Endometrial microvascular endothelial cells (primary cell): ENCODE measurements around the gene CHCHD5. TPM values are rescaled to one million over a fixed set of nuclear protein-coding genes. Genes with fewer than 3 reads are reported as not detected.
"Not testable (repeated sequence)": the region's sequence is repeated elsewhere in the genome, so short reads cannot be mapped to it uniquely, and the experiment has no call there.

ENCODE experiments used
- in situ Hi-C: cut with HindIII; loops from 2 replicates; pipeline ENCODE4 v1.10.0; 2017; ENCODE audit warnings: low sequenced_read_pairs, low pct_unique_long_range_greater_than_20kb; ENCODE audit errors: inconsistent ontology term
- total RNA-seq: library from RNA; depleted of rRNA; stranded (reverse); fragments of >200 nt; gene quantifications from one replicate; pipeline ENCODE4 v1.2.3, GENCODE V29; 2015; ENCODE audit errors: inconsistent ontology term

The CHCHD5 gene
- total RNA-seq, 1 donor from 2014 or later = 9.8 TPM

DNA sequence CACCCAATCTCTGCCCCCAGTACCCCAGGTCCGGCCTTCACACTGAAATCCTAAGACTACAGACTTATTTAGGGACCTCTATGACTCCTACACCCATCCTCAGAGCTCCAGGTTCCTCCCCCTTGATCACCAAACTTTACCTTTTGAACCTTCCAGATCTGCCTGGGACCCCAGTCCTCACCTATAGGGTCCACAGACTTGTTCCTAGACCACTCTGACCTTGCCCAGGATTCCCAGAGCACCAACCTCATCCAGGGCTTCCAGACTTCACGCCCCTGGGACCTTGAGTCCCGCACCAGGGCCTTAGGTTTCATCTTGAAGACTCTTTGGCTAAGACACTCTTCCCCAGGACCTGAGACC, 462 bp downstream of the CHCHD5 start:
- in situ Hi-C loops = no loop called here

DNA sequence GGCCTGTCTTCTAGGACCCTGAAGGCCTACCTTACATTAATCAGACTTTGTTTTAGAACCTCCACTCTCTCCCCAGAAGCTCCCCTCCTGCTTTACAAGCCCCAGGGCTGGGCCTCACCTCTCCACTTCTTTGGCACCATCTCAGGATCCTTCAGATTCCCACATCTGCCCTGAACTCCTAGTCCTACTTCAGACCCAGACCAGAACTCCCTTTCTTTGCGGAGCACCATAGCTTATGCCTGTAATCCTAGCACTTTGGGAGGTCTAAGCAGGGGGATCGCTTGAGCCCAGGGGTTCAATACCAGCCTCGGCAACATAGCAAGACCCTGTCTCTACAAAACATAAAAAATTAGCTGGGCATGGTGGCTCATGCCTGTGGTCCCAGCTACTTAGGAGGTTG, 991 bp downstream of the CHCHD5 start:
- in situ Hi-C loops = no loop called here

DNA sequence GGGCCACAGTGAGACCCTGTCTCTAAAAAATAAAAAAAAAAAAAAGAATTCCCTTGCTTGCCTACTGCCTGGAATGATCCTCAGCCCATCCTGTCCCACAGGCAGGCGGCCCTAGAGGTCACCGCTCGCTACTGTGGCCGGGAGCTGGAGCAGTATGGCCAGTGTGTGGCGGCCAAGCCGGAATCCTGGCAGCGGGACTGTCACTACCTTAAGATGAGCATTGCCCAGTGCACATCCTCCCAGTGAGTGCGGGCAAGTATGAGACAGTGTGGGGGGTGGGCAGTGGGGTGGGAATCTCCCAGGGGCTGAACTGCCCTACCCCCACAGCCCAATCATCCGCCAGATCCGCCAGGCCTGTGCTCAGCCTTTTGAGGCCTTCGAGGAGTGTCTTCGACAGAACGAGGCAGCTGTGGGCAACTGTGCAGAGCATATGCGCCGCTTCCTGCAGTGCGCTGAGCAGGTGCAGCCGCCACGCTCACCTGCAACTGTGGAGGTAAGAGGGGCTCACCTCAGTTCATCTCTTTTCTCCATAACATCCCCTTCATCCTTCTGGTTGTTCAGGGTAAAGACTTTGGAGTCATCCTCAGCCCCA, 1.6 kb downstream of the CHCHD5 start:
- in situ Hi-C loops = no loop called here

DNA sequence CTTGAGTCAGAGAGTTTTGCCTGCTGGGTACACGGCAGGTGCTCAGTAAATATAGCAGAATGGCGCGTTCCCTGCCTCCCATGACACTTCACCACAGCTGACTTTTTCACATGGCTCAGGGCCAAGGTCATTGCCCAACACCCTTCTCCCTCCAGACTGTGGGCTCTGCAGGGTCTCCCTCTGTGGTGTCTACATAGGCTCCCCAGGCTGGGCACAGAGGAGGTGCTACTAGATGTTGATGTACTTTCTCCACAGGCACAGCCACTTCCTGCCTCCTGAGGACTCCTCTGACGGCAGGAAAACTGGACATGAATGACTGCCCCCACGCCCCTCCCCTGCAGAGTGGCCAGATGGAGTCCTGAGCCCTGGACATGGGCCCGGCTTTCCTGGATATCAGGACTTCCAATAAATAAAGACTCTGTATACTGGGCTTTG, 4.2 kb downstream of the CHCHD5 start:
- in situ Hi-C loops = no loop called here

DNA sequence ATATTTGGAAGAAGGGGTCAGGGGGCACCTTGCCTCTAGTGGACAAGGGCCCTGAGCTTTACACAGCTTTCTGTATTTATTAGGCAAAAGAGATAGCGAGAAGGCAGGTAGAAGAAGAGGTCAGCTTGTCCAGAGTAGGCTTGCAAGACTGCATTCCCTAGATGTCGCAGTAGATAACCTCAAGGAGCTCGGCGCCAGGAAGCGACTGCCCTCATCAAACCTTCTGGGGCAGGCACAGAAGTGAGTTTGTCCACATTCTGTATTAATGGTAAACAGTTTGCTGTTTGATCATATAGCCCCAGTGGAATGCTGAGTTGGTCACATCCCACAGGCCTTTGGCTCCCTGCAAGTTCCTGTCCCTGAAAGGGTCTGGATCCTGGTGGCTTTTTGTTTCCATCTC, 7.0 kb downstream of the CHCHD5 start:
- in situ Hi-C loops = no loop called here

DNA sequence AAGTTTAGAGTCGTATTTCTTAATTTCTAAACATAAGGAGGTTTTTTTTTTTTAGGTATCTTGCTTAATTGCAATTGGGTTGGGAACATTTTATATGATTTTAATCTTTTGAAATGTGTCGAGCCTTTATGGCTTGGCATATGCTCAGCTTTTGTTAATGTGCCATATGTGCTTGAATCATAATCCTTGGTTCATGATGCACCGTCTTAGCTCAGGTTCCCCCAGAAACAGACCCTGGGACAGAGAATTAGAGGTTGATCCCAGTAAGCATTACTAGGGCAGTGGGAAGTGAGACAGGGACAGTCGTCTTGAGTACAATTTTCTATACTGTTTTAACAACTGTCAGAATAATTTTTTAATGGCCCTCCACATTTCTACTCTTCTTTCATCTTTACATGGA, 9.3 kb downstream of the CHCHD5 start:
- in situ Hi-C loops = no loop called here

DNA sequence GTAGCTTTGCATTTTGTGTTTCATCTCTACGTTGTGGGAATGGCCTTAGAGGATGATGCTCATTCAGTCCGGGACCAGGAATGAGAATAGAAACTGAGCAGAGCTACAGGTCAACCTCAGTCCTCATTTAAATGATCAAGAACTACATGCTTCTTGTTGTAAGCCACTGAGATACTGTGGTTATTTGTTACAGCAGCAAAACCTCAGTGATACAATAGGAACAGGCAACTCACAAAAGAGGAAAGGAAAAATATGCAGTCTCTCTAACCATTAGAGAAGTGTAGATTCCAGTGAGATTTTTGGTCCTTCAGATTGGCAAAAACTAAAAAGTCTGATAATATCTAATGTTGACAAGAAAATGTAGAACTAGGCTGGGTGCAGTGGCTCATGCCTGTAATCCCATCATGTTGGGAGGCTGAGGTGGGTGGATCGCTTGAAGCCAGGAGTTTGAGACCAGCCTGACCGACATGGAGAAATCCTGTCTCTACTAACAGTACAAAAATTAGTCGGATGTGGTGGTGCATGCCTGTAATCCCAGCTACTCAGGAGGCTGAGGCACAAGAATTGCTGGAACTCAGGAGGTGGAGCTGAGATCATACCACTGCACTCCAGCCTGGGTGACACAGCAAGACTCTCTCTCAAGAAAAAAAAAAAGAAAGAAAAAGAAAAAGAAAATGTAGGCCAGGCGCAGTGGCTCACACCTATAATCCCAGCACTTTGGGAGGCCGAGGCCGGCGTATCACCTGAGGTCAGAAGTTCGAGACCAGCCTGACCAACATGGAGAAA, 13.3 kb downstream of the CHCHD5 start:
- in situ Hi-C loops = no loop called here

DNA sequence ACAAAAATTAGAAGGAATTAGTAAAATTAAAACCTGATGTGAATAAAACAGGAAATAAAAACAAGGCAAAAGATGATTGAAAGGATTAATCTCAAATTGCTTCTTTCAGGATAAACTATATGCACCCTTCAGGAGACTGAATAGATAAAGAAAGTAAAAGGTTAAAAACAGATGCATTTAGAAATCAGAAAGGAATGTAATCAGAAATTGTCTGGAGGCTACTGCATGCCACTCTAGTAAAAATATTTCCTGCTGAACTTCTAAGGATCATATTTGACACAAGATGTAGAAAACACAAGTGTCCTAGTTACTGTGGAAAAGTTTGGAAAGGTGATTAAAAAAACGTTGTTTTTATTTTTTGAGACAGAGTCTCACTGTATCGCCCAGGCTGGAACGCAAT, 16.2 kb downstream of the CHCHD5 start:
- in situ Hi-C loops = no loop called here

DNA sequence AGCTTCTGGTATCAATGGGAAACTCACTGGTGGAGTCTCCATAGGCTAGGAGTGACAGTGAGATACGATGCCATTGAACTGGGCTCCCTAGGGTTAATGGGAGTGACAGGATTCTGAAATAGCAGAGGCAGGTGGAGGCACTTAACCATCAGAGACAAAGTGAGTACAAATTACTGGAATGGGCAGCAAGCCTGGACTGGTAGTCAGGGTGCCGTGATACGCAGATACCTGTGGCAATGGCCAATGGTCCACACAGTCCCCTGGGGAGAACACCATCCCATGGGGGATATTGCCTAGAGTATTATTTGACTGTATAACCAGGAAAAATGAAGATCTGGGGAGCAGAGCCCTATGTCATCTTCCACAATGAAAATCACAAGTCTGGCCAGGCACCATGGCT, 17.3 kb downstream of the CHCHD5 start:
- in situ Hi-C loops = no loop called here

DNA sequence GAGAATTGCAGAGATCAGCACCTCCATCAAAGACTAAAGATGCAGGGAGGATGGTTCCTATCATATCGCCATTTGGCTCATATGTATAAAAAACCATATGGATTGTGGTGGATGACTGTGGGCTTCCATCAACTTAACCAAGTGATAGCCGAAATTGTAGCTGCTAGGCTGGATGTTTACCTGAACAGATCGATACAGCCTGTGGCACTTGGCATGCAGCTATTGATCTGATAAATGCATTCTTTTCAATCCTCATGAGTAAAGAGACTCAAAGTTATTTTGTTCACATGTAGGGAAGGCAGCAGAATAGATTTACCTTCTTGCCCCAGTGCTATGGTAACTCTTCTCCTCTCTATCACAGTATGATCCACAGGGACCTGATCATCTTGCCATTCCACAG, 18.5 kb downstream of the CHCHD5 start:
- in situ Hi-C loops = no loop called here

DNA sequence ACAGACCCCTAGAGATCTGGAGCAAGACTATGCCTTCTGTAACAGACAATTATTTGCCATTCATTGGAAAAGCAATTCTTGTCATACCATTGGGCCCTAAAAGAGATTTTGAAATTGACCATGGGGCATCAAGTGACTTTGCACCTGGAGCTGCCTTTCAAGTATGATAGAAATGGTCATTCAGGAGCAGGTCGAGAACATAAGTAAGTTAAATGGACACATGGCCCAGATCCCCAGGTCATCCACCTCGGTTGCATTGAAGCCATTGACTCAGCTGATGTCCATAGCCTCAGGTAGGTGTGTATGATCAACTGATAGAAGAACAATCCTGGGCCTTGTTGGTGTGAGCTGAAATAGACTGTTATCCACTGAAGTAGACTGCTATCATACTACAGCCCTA, 19.3 kb downstream of the CHCHD5 start:
- in situ Hi-C loops = no loop called here

DNA sequence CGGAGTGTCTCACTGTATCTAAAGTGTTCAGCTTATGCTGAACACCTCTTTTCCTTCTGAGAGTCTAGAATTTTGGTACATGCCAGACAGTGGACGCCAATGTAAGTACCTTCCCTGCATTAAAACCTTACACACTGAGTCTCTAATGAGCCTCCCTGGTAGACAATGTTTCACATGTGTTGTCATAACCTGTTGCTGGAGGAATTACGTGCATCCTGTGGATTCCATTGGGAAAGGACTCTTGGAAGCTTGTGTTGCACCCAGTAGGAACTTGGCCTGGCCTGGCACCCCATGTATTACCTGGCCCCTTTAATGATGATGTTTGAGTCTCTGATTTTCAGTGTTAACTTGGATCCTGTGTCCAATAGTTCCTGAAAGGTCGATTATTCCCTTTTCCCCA, 20.5 kb downstream of the CHCHD5 start:
- in situ Hi-C loops = no loop called here

DNA sequence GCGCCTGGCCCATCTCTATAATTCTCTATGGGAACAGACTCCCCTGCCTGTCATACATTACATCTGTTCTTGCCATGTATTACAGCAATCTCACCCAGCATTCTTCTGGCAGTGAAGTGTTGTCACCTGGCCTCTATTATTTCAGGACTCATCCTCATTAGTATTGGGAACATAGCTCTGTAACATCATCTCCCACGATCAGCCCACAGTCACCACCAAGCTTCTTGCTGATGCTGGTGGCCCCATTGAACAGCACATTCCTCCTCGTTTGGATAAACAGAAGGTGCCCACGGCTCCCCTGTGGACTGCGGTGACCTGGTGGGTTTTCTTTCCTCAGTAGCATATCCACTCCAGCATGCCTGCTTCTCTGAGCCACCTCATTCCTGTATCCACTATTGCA, 21.5 kb downstream of the CHCHD5 start:
- in situ Hi-C loops = no loop called here

DNA sequence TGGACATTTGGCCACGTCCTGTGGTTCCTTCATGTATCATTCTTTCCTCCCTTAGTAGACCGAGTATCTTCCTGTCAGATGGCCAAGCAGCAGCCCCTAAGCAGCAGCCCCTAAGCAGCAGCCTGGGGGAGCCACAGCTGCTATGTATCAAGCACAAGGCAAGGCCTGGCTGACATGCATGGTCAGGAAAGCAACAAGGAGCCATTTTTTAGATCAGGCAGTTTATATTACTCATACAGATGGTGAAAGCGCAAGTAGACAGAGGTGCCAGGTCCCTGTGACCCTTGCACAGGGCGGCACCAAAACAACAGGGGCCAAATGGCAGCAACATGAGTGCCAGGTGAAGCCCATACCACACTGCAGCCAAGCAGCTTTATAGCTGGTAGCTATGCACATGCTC, 22.1 kb downstream of the CHCHD5 start:
- in situ Hi-C loops = no loop called here

DNA sequence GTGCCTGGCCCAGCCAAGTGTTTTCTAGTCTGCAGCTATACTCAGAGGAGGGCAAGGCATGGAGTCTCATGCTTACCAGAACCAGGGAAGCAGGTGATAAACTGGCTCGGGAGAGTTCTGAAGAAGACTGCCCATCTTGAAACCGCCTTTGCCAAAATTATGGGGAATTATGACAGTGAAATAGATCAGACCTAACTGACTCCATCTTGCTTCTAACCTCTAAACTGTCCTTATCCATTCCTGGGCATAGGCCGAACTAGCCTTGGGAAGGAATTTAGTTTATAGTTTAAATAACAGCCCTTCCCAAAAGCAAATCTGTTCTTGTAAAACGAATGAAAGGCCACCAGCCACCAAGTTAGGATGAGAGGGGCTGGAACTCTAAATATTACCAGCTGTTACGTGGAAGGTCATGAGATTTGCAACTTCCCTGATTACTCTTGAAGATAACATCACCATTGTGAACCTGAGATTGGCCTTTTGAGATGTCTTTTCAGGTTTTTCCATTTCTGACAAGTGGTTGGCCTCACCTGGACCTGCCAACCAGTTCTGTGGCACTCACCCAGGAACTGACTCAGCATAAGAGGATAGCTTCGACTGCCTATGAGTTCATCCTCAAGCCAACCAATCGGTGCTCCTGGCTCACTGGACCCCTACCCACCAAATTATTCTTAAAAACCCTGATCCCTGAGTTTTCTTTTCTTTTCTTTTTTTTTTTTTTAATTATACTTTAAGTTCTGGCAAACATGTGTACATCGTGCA, 23.4 kb downstream of the CHCHD5 start:
- in situ Hi-C loops = no loop called here

DNA sequence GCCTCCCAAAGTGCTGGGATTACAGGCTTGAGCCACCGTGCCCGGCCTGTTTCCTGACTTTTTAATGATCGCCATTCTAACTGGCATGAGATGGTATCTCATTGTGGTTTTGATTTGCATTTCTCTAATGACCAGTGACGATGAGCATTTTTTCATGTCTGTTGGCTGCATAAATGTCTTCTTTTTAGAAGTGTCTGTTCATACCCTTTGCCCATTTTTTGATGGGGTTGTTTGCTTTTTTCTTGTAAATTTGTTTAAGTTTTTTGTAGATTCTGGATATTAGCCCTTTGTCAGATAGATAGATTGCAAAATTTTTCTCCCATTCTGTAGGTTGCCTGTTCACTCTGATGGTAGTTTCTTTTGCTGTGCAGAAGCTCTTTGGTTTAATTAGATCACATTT, 24.9 kb downstream of the CHCHD5 start:
- in situ Hi-C loops = not testable (repeated sequence)

DNA sequence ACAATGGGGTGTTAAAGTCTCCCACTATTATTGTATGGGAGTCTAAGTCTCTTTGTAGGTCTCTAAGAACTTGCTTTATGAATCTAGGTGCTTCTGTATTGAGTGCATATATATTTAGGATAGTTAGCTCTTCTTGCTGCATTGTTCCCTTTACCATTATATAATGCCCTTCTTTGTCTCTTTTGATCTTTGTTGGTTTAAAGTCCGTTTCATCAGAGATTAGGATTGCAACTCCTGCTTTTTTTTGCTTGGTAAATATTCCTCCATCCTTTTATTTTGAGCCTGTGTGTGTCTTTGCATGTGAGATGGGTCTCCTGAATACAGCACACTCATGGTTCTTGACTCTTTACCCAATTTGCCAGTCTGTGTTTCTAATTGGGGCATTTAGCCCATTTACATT, 27.9 kb downstream of the CHCHD5 start:
- in situ Hi-C loops = not testable (repeated sequence)

DNA sequence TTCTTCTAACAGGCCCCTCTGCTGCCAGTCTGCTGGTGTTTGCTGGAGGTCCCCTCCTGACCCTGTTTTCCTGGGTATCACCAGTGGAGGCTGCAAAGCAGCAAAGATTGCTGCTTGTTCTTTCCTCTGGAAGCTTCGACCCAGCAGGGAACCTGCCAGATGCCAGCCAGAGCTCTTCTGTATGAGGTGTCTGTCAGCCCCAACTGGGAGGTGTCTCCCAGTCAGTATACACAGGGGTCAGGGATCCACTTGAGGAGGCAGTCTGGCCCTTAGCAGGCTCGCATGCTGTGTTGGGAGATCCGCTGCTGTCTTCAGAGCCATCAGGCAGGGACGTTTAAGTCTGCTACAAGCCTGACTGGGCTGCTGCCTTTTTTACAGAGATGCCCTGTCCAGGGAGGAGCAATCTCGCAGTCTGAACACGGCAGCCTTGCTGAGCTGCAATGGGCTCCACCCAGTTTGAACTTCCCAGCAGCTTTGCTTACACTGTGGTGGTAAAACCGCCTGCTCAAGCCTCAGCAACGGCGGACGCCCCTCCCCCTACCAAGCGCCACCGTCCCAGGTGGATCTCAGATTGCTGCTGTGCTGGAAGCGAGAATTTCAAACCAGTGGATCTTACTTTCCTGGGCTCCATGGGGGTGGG, 29.9 kb downstream of the CHCHD5 start:
- in situ Hi-C loops = no loop called here

DNA sequence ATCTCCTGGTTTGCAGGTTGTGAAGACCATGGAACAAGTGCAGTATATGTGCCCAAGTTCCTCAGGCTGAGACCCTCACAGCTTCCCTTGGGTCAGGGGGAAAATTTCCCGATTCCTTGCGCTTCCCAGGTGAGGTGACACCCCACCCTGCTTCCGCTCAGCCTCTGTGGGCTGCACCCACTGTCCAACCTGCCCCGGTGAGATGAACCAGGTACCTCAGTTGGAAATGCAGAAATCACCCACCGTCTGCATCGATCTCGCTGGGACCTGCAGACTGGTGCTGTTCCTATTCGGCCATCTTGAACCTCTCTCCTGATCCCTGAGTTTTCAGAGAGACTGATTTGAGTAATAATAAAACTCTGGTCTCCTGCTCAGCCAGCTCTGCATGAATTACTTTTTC, 30.6 kb downstream of the CHCHD5 start:
- in situ Hi-C loops = no loop called here

DNA sequence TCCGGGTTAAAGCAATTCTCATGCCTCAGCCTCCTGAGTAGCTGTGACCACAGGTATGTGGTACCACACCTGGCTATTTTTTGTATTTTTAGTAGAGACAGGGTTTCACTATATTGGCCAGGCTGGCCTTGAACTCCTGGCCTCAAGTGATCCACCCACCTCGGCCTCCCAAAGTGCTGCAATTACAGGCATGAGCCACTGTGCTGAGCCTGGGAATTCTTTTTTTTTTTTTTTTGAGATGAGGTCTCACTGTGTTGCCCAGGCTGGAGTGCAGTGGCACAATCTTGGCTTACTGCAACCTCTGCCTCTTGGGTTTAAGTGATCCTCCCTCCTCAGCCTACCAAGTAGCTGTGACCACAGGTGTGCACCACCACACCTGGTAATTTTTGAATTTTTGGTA, 31.4 kb downstream of the CHCHD5 start:
- in situ Hi-C loops = not testable (repeated sequence)
